DND-41 (cell line): ENCODE results near the gene SYCE1L.

ENCODE experiments used
- ATAC-seq: fragments of 200-7000 bp; cut with Tn5 transposase; 3 replicates; pipeline ENCODE4 v1.9.1; 2021; ENCODE audit warnings: low read depth; ENCODE audit not compliant: insufficient read depth
- DNase-seq: peaks from one replicate; pipeline ENCODE4 v3.0.0-alpha.2; 2020
- H2AFZ ChIP-seq: 2 replicates; pipeline ENCODE4 v1.6.0; 2012; ENCODE audit warnings: low read depth, low read length
- H3K27ac ChIP-seq: 2 replicates; pipeline ENCODE4 v1.5.1; 2012; ENCODE audit warnings: low read length, inconsistent platforms
- H3K27me3 ChIP-seq: fragments of 200-600 bp; sonication (generic); 2 replicates; pipeline ENCODE4 v1.6.0; 2012; ENCODE audit warnings: low read length, mild to moderate bottlenecking, inconsistent platforms; ENCODE audit not compliant: insufficient read depth, poor library complexity
- H3K36me3 ChIP-seq: 2 replicates; pipeline ENCODE4 v1.5.1; 2012; ENCODE audit warnings: low read length, inconsistent platforms; ENCODE audit not compliant: insufficient read depth
- H3K4me1 ChIP-seq: 2 replicates; pipeline ENCODE4 v1.5.1; 2012; ENCODE audit warnings: mild to moderate bottlenecking, low read length; ENCODE audit not compliant: insufficient read depth
- H3K4me2 ChIP-seq: 2 replicates; pipeline ENCODE4 v1.6.0; 2012; ENCODE audit warnings: mild to moderate bottlenecking, moderate library complexity, low read length, inconsistent platforms; ENCODE audit not compliant: insufficient read depth
- H3K4me3 ChIP-seq, 2 experiments: fragments of 200-600 bp in 1 of 2; shearing (Covaris generic) in 1 of 2; 2 replicates each; pipeline ENCODE4 v1.5.1; 2012 to 2016; ENCODE audit warnings: inconsistent platforms in 2 of 2, low read length in 2 of 2, mild to moderate bottlenecking in 2 of 2, low read depth in 1 of 2, moderate library complexity in 1 of 2
- H3K79me2 ChIP-seq: 2 replicates; pipeline ENCODE4 v1.6.0; 2012; ENCODE audit warnings: low read length, inconsistent platforms; ENCODE audit not compliant: insufficient read depth
- H3K9ac ChIP-seq: 2 replicates; pipeline ENCODE4 v1.6.0; 2012; ENCODE audit warnings: low read depth, mild to moderate bottlenecking, inconsistent platforms, low read length, moderate library complexity
- H3K9me3 ChIP-seq: 2 replicates; pipeline ENCODE4 v1.5.1; 2012; ENCODE audit warnings: low read length, moderate library complexity, mild to moderate bottlenecking, inconsistent platforms; ENCODE audit not compliant: insufficient read depth, severe bottlenecking
- H4K20me1 ChIP-seq: 2 replicates; pipeline ENCODE4 v1.6.0; 2012; ENCODE audit warnings: low read length; ENCODE audit not compliant: insufficient read depth
- CTCF ChIP-seq: IDR thresholded peaks from 2 replicates; pipeline ENCODE4 v1.5.1; 2012; ENCODE audit warnings: borderline replicate concordance, low read length, moderate library complexity, mild to moderate bottlenecking; ENCODE audit not compliant: poor library complexity, severe bottlenecking; ENCODE audit errors: extremely low read depth
- EZH2 ChIP-seq: IDR thresholded peaks from 3 replicates; pipeline ENCODE4 v1.6.1; 2012; ENCODE audit warnings: borderline replicate concordance, low read depth, mild to moderate bottlenecking, moderate library complexity, low read length, inconsistent platforms; ENCODE audit not compliant: severe bottlenecking

Gene SYCE1L

DNA sequence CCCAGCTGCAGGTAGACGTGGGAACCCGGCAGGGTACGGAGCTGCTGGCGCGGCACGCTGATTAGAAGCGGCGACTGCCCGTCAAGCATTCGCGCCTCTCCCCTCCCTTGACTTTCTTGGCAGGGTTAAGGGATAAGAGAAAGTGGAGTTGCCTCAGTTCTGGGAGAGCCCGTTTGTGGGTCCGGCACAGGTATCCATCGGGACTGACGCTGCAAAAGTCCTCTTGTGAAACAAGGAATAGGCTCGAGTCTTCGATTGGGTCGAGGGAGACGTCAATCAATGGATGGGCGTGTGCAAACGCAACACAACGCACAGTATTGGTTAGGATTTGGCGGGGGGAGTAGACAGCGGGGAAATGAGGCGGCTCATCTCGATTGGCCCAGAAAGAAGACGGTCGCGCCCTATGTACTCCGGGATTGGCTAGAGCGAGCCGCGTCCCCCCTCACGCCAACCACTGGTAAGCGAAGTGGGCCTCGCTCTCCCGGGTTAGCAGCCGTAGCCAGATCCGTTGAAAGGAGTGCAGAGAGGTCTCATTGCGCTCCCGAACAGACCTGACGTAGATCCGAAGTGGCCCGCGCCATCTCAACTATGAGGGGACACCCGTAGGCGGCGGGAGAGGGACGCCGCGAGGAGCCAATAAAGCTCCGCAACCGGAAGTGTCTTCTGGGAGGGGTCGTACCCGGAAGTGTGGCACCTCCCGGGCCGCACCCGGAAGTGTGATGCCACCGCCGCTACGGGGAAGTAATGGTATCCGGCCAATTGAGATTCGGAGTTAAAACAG, 8.5 kb upstream of the SYCE1L start, which contains the start of gene MON1B:
MON1B (plus strand) TSS at position 713 of the 781 bp plus-strand sequence. CDS start 296 bp downstream, outside the sequence.
- peak; percentile 94 for ATAC-seq
- Histone ChIP-seq H4K20me1 (peaks cover 27% of the 10 kb centered on the region), H3K4me2 (peak within 1 kb of the TSS; percentile 98), H3K4me1 (peaks cover 43% of the 10 kb centered on the region), H3K36me3 (peaks cover 37% of the 10 kb centered on the region), H3K27me3 (no peaks in the 10 kb centered on the region), H2AFZ (peak within 1 kb of the TSS; percentile 98), H3K4me3 (peak within 1 kb of the TSS; percentile 73 to 85), H3K27ac (peak within 1 kb of the TSS; percentile 97), H3K9ac (peak within 1 kb of the TSS; percentile 88), H3K79me2 (peaks cover 38% of the 10 kb centered on the region), H3K9me3 (no peaks in the 10 kb centered on the region)
- peak; percentile 97 for DNase-seq
- TF ChIP-seq EZH2 = no peak
- peak; percentile 6 for TF ChIP-seq CTCF

- peak overlapping the region; percentile 82 for H3K4me2 ChIP-seq
- H4K20me1 ChIP-seq = peaks cover 30% of the 10 kb centered on the region
- H3K4me1 ChIP-seq = peaks cover 43% of the 10 kb centered on the region
- H3K9ac ChIP-seq = peak overlapping the region; percentile 88
- no peak for DNase-seq
- TF ChIP-seq CTCF = no peak
- no peak for TF ChIP-seq EZH2
- peak overlapping the region; percentile 97 for H3K27ac ChIP-seq
- no peaks in the 10 kb centered on the region for H3K9me3 ChIP-seq
- H3K4me3 ChIP-seq = peak overlapping the region; percentile 73 to 85
- H3K79me2 ChIP-seq = peaks cover 38% of the 10 kb centered on the region
- H3K36me3 ChIP-seq = peaks cover 41% of the 10 kb centered on the region
- no peaks in the 10 kb centered on the region for H3K27me3 ChIP-seq
- peak overlapping the region; percentile 86 for H2AFZ ChIP-seq
- ATAC-seq = 0 out of 3 replicates have a peak, but pooled peaks have one; percentile 0
Observed at GRCh38 chr16:77191259-77191969, 7.8 kb upstream of the SYCE1L start.

DNA sequence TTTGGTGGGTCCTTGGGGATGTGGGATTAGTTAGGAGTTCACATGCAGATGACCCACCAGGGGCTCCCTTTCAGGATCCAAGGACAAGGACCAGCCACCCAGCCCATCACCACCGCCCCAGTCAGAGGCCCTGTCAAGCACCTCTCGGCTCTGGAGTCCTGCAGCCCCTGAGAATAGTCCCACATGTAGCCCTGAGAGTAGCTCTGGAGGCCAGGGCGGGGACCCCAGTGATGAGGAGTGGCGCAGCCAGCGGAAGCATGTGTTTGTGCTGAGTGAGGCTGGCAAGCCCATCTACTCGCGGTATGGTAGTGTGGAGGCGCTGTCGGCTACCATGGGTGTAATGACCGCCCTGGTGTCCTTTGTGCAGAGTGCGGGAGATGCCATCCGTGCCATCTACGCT, 5.8 kb upstream of the SYCE1L start:
- no peak for DNase-seq
- Histone ChIP-seq H3K4me3 (0 out of 4 replicates have a peak overlapping the region, but pooled peaks of 1 of the 2 experiments have one; percentile 73), H3K9ac (no peak overlapping the region), H3K36me3 (peaks cover 58% of the 10 kb centered on the region), H3K4me1 (peaks cover 43% of the 10 kb centered on the region), H2AFZ (no peak overlapping the region), H3K27me3 (no peaks in the 10 kb centered on the region), H4K20me1 (peaks cover 30% of the 10 kb centered on the region), H3K79me2 (peaks cover 38% of the 10 kb centered on the region), H3K9me3 (no peaks in the 10 kb centered on the region), H3K27ac (no peak overlapping the region), H3K4me2 (peak overlapping the region; percentile 82; the same call in 1 of the 2 replicates)
- ATAC-seq = no peak
- TF ChIP-seq CTCF (no peak), EZH2 (no peak)
